Body of pancreas (tissue), 4 donors: Measurements from ENCODE around the gene EVL.

Experiments
- CTCF ChIP-seq, 7 experiments: fragments of 450-650 bp in 4 of 7; fragments of 200-600 bp in 3 of 7; sonication (generic) in 3 of 7; IDR thresholded peaks; one replicate each; pipeline ENCODE4 v1.5.1; 2016 to 2019; ENCODE audit warnings: antibody characterized with exemption in 7 of 7
- POLR2A ChIP-seq, 3 donors: fragments of 450-650 bp; IDR thresholded peaks; one replicate each; pipeline ENCODE4 v1.6.1; 2016; ENCODE audit warnings: antibody characterized with exemption in 3 of 3, mild to moderate bottlenecking in 2 of 3

GRCh38 chr14:100028990-100029677, 36.1 kb upstream of the EVL start:
- TF ChIP-seq CTCF (IDR thresholded peaks at IDR 0.05) = no peak
- no peak for TF ChIP-seq POLR2A (IDR thresholded peaks at IDR 0.05)
